GM18505 (cell line): ENCODE measurements around the gene EIF3I.

ENCODE experiments used
- ATAC-seq: cut with Tn5 transposase; IDR thresholded peaks from one replicate; pipeline ENCODE4 v1.9.1; 2021; ENCODE audit not compliant: unreplicated experiment
- POLR2A ChIP-seq: IDR thresholded peaks from 4 replicates; pipeline ENCODE4 v1.6.1; 2011; ENCODE audit warnings: borderline replicate concordance; ENCODE audit not compliant: insufficient read depth, insufficient read length; ENCODE audit errors: extremely low read depth

EIF3I gene

GRCh38 chr1:32221980-32222755, at the start of gene EIF3I, which contains the start of gene TMEM234:
Gene EIF3I, plus strand, starts transcription at chr1:32222407. Its CDS starts 35 bp downstream, at chr1:32222442.
Gene TMEM234, minus strand, starts transcription at chr1:32222353. Its CDS starts 31 bp downstream, at chr1:32222322.
- peak; percentile 85 for TF ChIP-seq POLR2A
- peak; percentile 84 for ATAC-seq

GRCh38 chr1:32172621-32173245, 49.5 kb upstream of the EIF3I start:
- no peak for ATAC-seq
- no peak for TF ChIP-seq POLR2A

- no peak for ATAC-seq
- TF ChIP-seq POLR2A = no peak
These were observed 43.6 kb upstream of the EIF3I start for GRCh38 chr1:32178380-32179192.

GRCh38 chr1:32179193-32179442, 43.1 kb upstream of the EIF3I start:
- ATAC-seq = no peak
- no peak for TF ChIP-seq POLR2A

- peak; percentile 94 for TF ChIP-seq POLR2A
- ATAC-seq = peak; percentile 82
These were observed 42.6 kb upstream of the EIF3I start, which contains the start of gene TXLNA for GRCh38 chr1:32179443-32180185. Gene TXLNA, plus strand, starts transcription at chr1:32179675. Its CDS starts 671 bp downstream, at chr1:32180346.

GRCh38 chr1:32180186-32181060, 41.8 kb upstream of the EIF3I start:
- ATAC-seq = no peak
- peak; percentile 14 for TF ChIP-seq POLR2A

- TF ChIP-seq POLR2A = no peak
These were observed 41.1 kb upstream of the EIF3I start for GRCh38 chr1:32181065-32181464.

GRCh38 chr1:32181563-32181962, 40.6 kb upstream of the EIF3I start:
- ATAC-seq = no peak
- TF ChIP-seq POLR2A = no peak

More at GRCh38 chr1:32181065-32181464, 41.1 kb upstream of the EIF3I start:
- no peak for ATAC-seq

GRCh38 chr1:32182060-32182459, 40.1 kb upstream of the EIF3I start:
- no peak for ATAC-seq
- no peak for TF ChIP-seq POLR2A

- no peak for ATAC-seq
These were observed 37.6 kb upstream of the EIF3I start for GRCh38 chr1:32184650-32185049.

GRCh38 chr1:32186077-32186476, 36.1 kb upstream of the EIF3I start:
- TF ChIP-seq POLR2A = no peak

More at GRCh38 chr1:32184650-32185049, 37.6 kb upstream of the EIF3I start:
- TF ChIP-seq POLR2A = no peak

GRCh38 chr1:32186491-32186890, 35.7 kb upstream of the EIF3I start:
- ATAC-seq = no peak
- TF ChIP-seq POLR2A = peak; percentile 31

More at GRCh38 chr1:32186077-32186476, 36.1 kb upstream of the EIF3I start:
- ATAC-seq = no peak
